C4-2B (cell line): ENCODE results near the gene TANC1.

Experiments used
- H3K27ac ChIP-seq: fragments of 450-650 bp; 2 replicates; pipeline ENCODE4 v1.5.1; 2017
- ZFX ChIP-seq: fragments of 450-650 bp; IDR thresholded peaks from 2 replicates; pipeline ENCODE4 v1.6.1; 2017
- TF ChIP-seq, protein P1 (sequence below): fragments of 450-650 bp; conservative IDR thresholded peaks from 2 replicates; pipeline ENCODE4 v1.5.1; 2017; ENCODE audit warnings: mild to moderate bottlenecking

TANC1 gene

DNA sequence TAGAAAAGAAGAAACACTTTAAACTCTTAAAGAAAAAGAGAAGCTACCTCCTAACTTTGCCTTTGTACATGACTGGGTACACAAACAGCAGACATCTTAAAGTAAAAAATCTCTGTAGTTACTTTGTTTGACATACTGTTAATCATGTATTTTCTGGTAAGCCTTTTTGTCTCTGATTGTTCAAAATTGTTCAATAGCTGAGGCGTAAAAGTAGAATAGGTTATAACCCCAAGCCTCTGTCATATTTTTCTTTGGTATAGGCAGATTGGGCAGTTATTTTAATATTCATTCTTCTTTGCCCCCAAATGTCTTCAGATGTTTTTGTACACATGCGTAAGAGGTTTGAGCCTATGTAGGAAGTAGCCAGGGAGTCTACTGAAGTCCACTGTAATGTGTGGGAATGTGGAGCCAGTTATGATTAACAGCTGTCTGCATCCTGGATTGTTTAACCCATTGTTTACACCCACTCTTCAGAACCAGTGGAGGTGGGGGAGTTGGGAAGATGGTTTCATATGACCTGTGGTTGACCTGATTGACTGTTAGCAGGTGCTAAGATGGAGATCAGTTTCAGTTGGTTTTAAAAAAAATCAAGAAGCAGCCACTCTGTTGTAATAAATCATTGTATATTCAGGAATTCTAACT lies 150.5 kb downstream of the TANC1 start:
- H3K27ac ChIP-seq = peak overlapping the region; percentile 5
- no peak for TF ChIP-seq ZFX
- TF ChIP-seq, protein P1, sequence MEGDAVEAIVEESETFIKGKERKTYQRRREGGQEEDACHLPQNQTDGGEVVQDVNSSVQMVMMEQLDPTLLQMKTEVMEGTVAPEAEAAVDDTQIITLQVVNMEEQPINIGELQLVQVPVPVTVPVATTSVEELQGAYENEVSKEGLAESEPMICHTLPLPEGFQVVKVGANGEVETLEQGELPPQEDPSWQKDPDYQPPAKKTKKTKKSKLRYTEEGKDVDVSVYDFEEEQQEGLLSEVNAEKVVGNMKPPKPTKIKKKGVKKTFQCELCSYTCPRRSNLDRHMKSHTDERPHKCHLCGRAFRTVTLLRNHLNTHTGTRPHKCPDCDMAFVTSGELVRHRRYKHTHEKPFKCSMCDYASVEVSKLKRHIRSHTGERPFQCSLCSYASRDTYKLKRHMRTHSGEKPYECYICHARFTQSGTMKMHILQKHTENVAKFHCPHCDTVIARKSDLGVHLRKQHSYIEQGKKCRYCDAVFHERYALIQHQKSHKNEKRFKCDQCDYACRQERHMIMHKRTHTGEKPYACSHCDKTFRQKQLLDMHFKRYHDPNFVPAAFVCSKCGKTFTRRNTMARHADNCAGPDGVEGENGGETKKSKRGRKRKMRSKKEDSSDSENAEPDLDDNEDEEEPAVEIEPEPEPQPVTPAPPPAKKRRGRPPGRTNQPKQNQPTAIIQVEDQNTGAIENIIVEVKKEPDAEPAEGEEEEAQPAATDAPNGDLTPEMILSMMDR = peak; percentile 68

DNA sequence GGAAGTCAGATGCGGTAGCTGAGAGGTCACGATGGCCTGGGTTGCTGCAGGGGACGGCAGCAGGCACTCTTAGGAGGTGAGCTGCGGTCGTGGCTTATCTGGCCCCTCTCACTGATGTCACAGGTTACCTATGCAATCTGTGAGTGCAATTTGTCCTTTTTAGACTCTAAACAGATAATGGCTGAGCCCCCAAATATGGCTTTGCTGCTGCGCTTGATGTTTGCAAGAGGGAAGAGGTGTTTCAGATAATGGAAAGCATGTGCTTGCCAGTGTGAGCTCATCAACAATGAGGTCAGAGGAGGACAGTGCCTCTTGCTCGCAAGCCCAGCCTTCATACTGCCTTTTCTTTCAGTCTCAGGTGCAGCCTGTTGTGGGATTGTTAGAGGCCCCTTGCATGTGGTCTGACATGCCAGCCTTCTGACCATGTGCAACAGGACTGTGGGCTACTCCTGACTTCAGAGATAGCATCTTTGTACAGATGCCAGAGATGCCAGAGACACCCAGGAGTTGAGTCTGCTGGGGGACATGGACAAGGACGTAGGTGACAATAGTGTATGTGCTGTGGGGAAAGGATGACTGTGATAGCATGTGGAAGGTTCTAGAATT lies 151.3 kb downstream of the TANC1 start:
- TF ChIP-seq, protein P1 = no peak
- TF ChIP-seq ZFX = no peak
- H3K27ac ChIP-seq = peak overlapping the region; percentile 5

DNA sequence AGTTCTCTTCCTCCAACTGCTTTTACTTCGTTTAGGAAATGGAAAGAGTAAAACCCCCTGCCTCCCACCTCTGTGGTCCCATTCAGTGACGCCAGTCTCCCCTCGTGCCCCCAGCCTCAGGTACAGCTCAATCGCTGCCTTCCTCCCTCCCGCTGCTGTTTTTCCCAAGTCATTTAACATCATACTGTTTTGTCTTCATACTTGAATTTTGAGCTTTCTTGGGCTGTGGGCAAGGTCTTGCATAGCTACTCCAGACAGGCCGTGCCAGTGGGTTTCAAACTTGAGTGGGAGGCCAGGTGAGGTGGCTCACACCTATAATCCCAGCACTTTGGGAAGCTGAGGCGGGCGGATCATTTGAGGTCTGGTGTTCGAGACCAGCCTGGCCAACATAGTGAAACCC lies 155.3 kb downstream of the TANC1 start:
- no peak for TF ChIP-seq ZFX
- TF ChIP-seq, protein P1 = no peak
- peak overlapping the region; percentile 75 for H3K27ac ChIP-seq

DNA sequence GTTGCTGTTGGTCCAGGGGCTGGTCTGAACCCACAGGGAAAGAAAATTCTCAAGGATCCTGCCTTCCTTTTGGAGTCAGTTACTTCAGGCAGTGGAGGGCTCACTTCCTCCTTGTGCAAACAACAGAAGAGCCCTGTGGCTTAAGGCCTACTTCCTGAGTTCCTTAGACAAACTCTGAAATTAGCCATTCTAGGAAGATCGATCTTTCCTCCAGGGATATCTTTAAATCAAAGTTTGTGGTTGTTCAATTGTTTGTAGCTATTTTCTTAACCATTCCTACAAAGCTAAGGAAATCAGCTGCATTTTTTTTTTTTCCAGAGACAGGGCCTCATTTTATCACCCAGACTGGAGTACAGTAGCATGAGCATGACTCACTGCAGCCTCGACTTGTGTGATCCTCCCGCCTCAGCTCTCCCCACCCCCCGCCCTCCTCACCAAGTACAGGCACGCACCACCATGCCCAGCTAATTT lies 156.0 kb downstream of the TANC1 start:
- peak overlapping the region; percentile 75 for H3K27ac ChIP-seq
- TF ChIP-seq ZFX = no peak
- TF ChIP-seq, protein P1 = no peak

DNA sequence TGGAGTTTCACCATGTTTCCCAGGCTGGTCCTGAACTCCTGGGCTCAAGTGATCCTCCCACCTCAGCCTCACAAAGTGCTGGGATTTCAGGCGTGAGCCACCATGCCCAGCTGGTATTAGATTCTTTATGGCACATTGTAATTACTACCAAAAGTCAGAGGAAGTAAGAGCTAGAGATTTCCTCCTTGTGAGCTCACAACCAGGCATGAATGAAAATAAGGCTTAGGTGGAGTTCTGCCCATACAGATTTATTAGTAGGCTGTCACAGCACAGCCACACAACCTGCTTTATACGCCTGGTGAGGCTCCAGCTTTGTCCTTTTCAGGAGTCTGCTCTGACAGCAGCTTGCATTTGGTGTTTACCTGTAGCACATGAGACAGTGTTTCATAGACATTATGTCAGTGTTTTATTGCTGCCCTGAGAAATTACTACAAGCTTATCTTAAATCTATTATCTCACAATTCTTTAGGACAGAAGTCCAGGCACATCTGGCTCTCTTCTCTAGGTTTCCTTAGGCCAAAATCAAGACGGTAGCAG lies 156.6 kb downstream of the TANC1 start:
- TF ChIP-seq, protein P1 = no peak
- no peak for TF ChIP-seq ZFX
- H3K27ac ChIP-seq = peak overlapping the region; percentile 75

DNA sequence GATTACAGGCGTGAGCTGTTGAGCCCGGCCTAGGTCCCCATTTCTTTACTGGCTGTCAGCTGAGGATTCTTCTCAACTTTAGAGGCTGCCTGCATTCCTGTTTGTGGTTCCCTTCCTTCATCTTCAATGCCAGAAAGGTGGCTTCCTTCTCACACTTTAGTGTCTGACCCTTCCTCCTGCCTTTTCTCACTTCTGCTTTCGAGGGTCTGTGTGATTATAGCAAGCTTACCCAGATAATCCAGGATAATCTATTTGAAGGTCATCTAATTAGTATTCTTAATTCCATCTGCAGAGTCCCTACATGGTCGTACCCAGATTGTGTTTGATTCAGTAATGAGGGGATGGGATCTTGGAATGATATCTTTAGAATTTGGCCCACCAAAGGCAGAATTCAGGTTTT lies 157.4 kb downstream of the TANC1 start:
- peak overlapping the region; percentile 75; the same call in 1 of the 2 replicates for H3K27ac ChIP-seq

More for the DNA sequence above, 157.4 kb downstream of the TANC1 start:
- TF ChIP-seq ZFX = no peak
- TF ChIP-seq, protein P1 = no peak
